HG02678 (cell line): Measurements from ENCODE around the gene SMARCD3.

Experiments
- ATAC-seq: cut with Tn5 transposase; IDR thresholded peaks from one replicate; pipeline ENCODE4 v1.9.1; 2021; ENCODE audit warnings: mild to moderate bottlenecking, moderate library complexity; ENCODE audit not compliant: unreplicated experiment

The SMARCD3 gene

GRCh38 chr7:151238924-151239836, 9.3 kb downstream of the SMARCD3 start:
- no peak for ATAC-seq

- ATAC-seq: no peak
Measured at GRCh38 chr7:151238190-151238810, 10.2 kb downstream of the SMARCD3 start.

GRCh38 chr7:151237244-151238189, 11.0 kb downstream of the SMARCD3 start:
- ATAC-seq: no peak

- ATAC-seq: no peak
Measured at GRCh38 chr7:151236406-151236805, 12.1 kb downstream of the SMARCD3 start.

- ATAC-seq: no peak
Measured at GRCh38 chr7:151235091-151235787, 13.3 kb downstream of the SMARCD3 start.

GRCh38 chr7:151233804-151234203, 14.7 kb downstream of the SMARCD3 start:
- ATAC-seq: no peak

GRCh38 chr7:151232917-151233701, 15.4 kb downstream of the SMARCD3 start:
- ATAC-seq: peak; percentile 29

GRCh38 chr7:151232091-151232916, 16.2 kb downstream of the SMARCD3 start, which contains the start of gene CHPF2:
Gene CHPF2 (plus strand): TSS chr7:151232483. CDS start chr7:151234012, 1,529 bp downstream.
- peak; percentile 99 for ATAC-seq

- no peak for ATAC-seq
Measured at GRCh38 chr7:151231080-151231479, 17.4 kb downstream of the SMARCD3 start.

- no peak for ATAC-seq
Measured at GRCh38 chr7:151229249-151229648, 19.2 kb downstream of the SMARCD3 start.

GRCh38 chr7:151228024-151228866, 20.2 kb downstream of the SMARCD3 start:
- ATAC-seq: no peak

- ATAC-seq: peak; percentile 100
Measured at GRCh38 chr7:151226875-151227782, 21.4 kb downstream of the SMARCD3 start, which contains the start of gene ABCF2. Gene ABCF2 (minus strand): TSS chr7:151227205. CDS start chr7:151226458, 747 bp downstream.

- peak; percentile 5 for ATAC-seq
Measured at GRCh38 chr7:151226560-151226874, 22.0 kb downstream of the SMARCD3 start.

- no peak for ATAC-seq
Measured at GRCh38 chr7:151225948-151226510, 22.5 kb downstream of the SMARCD3 start.

GRCh38 chr7:151223728-151224127, 24.8 kb downstream of the SMARCD3 start:
- no peak for ATAC-seq

GRCh38 chr7:151218170-151218569, 30.3 kb downstream of the SMARCD3 start:
- ATAC-seq: no peak
